Adrenal gland (tissue), 5 donors: Measurements from ENCODE around the gene PSD2.

Experiments used
- POLR2A ChIP-seq, 2 donors: fragments of 450-650 bp; IDR thresholded peaks; one replicate each; pipeline ENCODE4 v1.6.1; 2017; ENCODE audit warnings: antibody characterized with exemption in 2 of 2, mild to moderate bottlenecking in 2 of 2, moderate library complexity in 1 of 2
- TF ChIP-seq, protein P1 (sequence below), 6 experiments: fragments of 450-650 bp in 4 of 6; fragments of 200-600 bp in 2 of 6; sonication (generic) in 1 of 6; IDR thresholded peaks; 1 replicate in 5 of 6; 2 replicates in 1 of 6; pipeline versions ENCODE4 v1.5.1 to v1.8.0; 2016 to 2021; ENCODE audit warnings: antibody characterized with exemption in 6 of 6, mild to moderate bottlenecking in 2 of 6, moderate library complexity in 1 of 6
- donor health status: DM: no; HTN: no; CAD: no.

DNA sequence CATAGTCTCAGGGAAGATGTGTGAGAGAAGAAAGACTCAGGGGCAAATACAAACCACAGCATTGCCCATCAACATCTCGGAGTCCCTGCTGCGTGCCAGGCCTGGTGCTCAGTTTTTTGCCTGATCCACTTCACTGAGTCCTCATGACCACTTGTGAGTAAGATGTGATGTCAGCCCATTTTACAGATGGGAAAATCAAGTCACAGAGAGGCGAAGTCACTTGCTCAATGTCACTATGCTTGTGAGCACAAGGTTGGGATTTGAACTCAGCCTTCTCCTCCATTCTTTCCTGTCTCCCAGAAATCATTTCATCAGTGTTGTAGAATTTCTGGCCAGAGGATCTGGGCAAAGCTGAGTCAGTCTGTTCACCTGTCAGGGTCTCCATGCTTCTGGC lies 34.6 kb upstream of the PSD2 start:
- TF ChIP-seq POLR2A (IDR thresholded peaks at IDR 0.05): no peak
- TF ChIP-seq, protein P1, sequence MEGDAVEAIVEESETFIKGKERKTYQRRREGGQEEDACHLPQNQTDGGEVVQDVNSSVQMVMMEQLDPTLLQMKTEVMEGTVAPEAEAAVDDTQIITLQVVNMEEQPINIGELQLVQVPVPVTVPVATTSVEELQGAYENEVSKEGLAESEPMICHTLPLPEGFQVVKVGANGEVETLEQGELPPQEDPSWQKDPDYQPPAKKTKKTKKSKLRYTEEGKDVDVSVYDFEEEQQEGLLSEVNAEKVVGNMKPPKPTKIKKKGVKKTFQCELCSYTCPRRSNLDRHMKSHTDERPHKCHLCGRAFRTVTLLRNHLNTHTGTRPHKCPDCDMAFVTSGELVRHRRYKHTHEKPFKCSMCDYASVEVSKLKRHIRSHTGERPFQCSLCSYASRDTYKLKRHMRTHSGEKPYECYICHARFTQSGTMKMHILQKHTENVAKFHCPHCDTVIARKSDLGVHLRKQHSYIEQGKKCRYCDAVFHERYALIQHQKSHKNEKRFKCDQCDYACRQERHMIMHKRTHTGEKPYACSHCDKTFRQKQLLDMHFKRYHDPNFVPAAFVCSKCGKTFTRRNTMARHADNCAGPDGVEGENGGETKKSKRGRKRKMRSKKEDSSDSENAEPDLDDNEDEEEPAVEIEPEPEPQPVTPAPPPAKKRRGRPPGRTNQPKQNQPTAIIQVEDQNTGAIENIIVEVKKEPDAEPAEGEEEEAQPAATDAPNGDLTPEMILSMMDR (IDR thresholded peaks at IDR 0.05): no peak
